WI38 (cell line): Measurements from ENCODE around the gene DUOXA2.
"Not testable (repeated sequence)": the region's sequence is repeated elsewhere in the genome, so short reads cannot be mapped to it uniquely, and the experiment has no call there.

Experiments used
- H3K4me3 ChIP-seq: 2 replicates; pipeline ENCODE4 v1.5.1; 2011; ENCODE audit warnings: low read depth, mild to moderate bottlenecking, control low read depth, low read length
- CTCF ChIP-seq: IDR thresholded peaks from 2 replicates; pipeline ENCODE4 v1.5.1; 2012; ENCODE audit warnings: low read depth, mild to moderate bottlenecking, control low read depth, low read length

Gene DUOXA2

GRCh38 chr15:45102226-45102625 is 11.9 kb upstream of the DUOXA2 start:
- H3K4me3 ChIP-seq = no peak overlapping the region
- no peak for TF ChIP-seq CTCF

GRCh38 chr15:45104170-45104569 is 10.0 kb upstream of the DUOXA2 start:
- not testable (repeated sequence) for H3K4me3 ChIP-seq

GRCh38 chr15:45105586-45105985 is 8.5 kb upstream of the DUOXA2 start:
- TF ChIP-seq CTCF = no peak
- no peak overlapping the region for H3K4me3 ChIP-seq

- no peak overlapping the region for H3K4me3 ChIP-seq
- no peak for TF ChIP-seq CTCF
Observed at GRCh38 chr15:45106002-45106790, 7.9 kb upstream of the DUOXA2 start.

GRCh38 chr15:45107941-45108630 is 6.0 kb upstream of the DUOXA2 start:
- no peak overlapping the region for H3K4me3 ChIP-seq
- TF ChIP-seq CTCF = no peak

GRCh38 chr15:45110256-45110820 is 3.8 kb upstream of the DUOXA2 start:
- TF ChIP-seq CTCF = no peak

GRCh38 chr15:45111390-45112142 is 2.6 kb upstream of the DUOXA2 start:
- TF ChIP-seq CTCF = no peak
- H3K4me3 ChIP-seq = no peak overlapping the region

More at GRCh38 chr15:45110256-45110820, 3.8 kb upstream of the DUOXA2 start:
- no peak overlapping the region for H3K4me3 ChIP-seq
